T47D (cell line): Measurements from ENCODE around the gene SUFU.

ENCODE experiments used
- DNase-seq, 2 experiments: peaks; one replicate each; pipeline versions ENCODE4 v3.0.0 to v3.0.0-alpha.2; 2011 to 2012; ENCODE audit warnings: low read depth in 1 of 2, low spot score in 1 of 2
- JUND ChIP-seq: IDR thresholded peaks from 2 replicates; pipeline ENCODE4 v1.6.1; 2012; ENCODE audit warnings: low read depth
- in situ Hi-C: cut with HindIII; loops from 2 replicates; pipeline ENCODE4 v1.10.0; 2016; ENCODE audit warnings: low sequenced_read_pairs, low pct_unique_long_range_greater_than_20kb

The SUFU gene

DNA sequence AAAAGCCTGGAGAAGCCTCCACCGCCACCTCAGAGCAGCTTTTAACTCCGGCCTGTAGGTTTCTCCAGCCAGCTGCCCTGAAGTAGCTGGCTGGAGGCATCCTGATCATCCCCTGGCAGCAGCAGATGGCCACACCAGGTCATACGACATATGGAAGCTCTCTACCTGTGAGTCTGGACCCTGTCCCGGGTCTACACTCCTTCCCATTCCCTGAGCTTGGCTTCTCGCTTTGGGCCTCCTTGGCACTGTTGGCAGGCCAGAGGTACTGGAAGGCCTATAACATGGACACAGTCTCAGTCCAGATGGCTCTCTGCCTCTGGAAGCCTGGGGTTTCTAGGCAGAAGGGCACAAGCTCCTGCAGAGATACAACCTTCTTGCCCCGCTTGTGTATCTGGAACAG, 97.0 kb downstream of the SUFU start:
- TF ChIP-seq JUND = no peak
- DNase-seq = no peak
- in situ Hi-C loops = no loop called here

DNA sequence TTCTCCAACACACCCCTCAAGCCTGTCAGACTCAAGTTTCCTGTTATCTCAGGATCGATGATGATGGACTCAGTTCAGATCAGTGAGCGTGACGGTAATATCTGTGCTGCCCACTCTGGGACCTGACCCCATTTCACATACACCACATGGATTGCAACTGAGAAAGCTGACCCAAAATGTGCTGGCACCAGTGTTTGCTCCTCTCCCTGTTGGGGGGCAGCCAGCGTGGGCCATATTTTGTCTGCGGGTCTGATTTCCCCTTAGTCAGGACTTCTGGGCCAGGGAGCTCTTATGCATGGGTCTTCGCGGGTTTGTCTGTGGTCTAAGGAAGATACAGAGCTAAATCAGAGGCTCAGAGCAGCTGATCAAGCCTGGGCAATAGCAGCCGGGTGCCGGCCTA, 97.9 kb downstream of the SUFU start:
- DNase-seq = no peak
- in situ Hi-C loops = no loop called here
- TF ChIP-seq JUND = no peak

DNA sequence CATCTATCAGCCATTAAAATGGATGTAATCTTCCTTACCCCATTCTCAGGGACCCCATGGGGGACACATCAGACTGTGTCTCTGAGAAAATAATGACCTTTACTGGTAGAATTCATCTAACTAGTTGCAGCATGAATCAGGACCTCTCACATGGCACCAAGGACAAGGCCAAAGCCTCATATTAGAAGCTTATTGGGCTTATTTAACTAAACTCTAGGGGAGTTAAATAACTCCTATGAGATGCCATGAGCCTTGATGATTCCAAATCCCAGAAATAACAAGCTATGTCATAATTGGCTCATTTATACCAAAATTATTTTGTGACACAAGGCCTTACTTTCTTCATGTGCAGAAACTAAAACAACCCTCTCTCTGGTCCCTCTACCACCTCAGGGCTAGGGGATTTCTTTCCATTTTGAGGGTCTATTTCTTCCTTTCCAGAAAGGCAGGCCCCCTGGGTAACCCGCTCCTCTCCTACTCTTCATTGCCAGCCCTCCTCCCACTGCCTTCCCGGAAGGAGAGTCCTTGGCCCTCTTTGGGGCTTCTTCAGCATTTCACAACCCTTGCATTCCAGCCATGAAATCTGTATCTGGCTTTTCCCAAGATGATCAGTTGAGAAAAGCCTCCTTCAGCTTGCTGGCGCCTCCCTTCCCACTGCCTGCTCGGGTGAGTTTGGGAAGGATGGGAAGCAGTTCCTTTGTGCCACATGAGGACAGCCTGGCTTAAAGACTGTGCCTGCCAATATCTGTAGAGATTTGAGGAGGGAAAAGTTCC, 98.7 kb downstream of the SUFU start:
- in situ Hi-C loops = no loop called here
- no peak for TF ChIP-seq JUND
- no peak for DNase-seq

DNA sequence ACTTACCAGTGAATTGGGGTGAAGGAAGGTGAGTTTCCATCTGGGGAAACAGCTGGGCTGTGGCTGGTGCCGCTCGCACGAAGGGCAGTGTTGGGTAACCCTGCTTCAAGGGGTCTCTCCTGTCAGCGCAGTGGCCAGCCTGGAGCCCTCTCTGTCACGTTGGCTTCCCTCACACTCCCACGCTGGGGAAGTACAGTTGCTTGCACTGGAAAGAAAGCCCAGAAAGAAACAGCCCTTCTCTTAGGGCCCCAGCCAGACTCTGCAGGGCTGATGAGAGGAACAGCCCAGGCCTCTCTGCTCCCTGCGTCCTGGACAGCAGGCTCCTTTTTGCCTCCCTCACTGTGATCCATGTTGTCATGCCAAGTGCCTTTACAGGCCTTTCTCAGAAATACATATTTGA, 100.2 kb downstream of the SUFU start:
- TF ChIP-seq JUND = no peak
- in situ Hi-C loops = no loop called here
- DNase-seq = no peak

DNA sequence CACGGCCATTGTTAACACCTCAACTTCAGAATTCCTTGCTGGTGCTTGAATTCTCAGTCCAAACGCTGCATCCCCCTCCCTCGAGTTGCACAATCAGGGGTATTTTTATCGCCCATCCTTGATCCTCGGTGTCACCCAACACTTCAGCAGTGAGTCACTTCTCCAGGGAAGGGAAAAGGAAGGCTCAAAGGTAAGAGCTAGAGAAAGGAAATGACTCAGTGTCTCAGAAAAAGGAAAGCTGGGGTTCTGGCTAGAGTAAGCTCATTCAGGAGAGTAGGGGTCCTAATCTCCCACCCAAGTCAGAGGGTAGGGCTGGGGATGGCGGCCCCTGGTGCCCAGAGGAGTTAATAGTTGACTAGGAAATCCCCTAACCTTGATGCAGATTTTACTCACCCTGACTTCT, 100.7 kb downstream of the SUFU start:
- no peak for DNase-seq
- in situ Hi-C loops = no loop called here
- TF ChIP-seq JUND = no peak

DNA sequence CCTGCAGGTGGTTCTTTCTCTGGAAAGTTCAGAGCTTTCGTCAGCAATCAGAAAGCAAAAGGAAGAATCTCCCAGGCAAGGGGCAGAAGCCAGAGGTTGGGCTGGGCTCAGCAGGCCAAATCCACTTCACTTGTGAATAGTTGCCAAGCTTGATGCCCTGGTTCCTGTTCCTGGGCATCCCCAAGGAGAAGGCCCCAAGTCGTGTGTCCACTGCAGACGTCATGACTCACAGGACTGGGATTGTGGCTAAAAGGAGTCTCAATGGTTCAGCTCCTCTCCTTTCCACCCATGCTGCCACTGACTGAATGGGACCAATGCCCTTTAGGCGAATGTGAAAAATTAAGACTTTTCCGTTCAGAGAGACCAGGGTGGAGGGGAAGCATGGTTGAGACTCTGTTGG, 101.9 kb downstream of the SUFU start:
- in situ Hi-C loops = no loop called here

DNA sequence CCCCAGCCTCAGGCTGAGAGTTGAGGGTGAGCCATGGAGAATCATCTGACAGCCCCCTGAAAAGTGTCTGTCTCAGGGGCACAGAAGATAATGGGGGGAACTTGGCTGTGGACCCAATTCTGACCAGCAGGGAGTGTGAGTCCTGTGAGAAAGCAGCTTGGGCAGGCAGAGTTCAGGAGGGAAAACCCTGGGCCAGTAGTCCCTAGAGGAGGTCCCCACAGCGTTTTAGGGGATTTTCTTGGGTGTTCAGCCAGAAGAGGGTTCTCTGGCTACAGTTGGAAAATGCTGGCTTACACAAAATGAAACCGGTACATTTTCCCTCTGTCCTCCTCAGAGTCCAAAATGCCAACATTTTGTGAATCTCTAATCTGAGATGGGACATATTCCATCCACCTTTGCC, 104.7 kb downstream of the SUFU start:
- no peak for TF ChIP-seq JUND
- in situ Hi-C loops = no loop called here
- DNase-seq = no peak

More for the DNA sequence above, 101.9 kb downstream of the SUFU start:
- no peak for DNase-seq
- TF ChIP-seq JUND = no peak

DNA sequence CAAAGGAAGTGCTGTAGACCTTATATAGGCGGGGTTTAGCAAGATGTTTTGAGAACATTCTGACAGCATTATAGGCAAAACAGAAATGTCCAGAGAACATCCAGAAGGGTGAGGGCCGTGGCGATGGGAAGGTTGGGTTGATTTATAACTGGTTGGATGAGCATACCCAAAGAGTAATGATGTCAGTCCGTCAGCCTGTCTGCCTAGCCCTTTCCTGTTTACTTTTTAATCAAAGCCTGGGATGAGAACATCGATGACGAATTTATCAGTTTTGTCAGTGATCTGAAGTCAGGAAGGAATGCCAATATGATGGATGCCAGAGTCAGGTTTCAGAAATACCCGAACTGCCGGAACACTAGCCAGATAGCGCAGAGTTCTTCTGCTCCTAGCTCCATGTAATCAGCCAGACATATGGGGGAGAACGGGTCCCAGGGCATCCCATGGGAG, 106.7 kb downstream of the SUFU start:
- DNase-seq = no peak
- in situ Hi-C loops = no loop called here
- no peak for TF ChIP-seq JUND

DNA sequence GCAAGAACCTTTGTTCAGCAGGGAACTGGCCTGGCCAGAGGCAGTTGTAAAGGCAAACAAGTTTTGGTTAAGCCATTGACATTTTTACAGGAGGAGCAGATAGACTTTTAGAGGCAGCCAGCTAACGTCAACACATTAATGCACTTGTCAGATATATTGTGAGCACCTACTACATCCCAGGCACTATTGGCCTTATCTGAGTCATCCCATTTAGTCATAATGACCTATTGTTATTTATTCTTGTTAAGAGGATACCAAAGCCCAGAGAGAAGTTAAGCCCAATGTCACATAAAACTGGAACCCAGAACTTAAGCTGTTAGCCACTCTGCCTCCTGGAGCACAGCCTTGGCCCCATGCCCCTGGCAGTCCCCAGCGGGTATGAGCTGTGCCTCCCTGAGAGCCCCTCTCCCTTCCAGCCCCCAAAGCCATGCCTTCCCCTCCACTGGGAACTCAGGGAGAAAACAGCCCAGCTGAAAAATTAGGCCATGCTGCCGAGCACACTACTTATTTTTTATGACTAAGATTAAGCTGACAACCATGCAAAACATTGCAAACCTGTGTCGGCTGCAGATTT, 107.8 kb downstream of the SUFU start:
- no peak for TF ChIP-seq JUND
- in situ Hi-C loops = no loop called here
- DNase-seq = no peak

DNA sequence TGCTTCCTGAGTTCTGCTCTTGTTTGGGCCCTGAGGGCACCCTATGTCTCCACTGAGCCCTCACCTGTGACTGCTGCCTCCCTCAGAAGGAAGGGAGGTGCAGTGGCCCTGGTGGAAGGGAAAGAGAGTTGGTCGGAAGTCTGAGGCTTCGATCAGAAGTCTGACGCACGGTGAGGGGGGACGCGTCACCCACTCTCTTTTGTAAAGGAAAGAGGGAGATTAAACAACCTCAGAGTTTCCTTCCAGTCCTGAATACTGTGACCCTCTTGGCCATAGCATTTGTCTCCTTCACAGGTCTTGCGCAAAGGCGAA, 109.1 kb downstream of the SUFU start:
- TF ChIP-seq JUND = no peak
- in situ Hi-C loops = no loop called here
- DNase-seq = no peak

DNA sequence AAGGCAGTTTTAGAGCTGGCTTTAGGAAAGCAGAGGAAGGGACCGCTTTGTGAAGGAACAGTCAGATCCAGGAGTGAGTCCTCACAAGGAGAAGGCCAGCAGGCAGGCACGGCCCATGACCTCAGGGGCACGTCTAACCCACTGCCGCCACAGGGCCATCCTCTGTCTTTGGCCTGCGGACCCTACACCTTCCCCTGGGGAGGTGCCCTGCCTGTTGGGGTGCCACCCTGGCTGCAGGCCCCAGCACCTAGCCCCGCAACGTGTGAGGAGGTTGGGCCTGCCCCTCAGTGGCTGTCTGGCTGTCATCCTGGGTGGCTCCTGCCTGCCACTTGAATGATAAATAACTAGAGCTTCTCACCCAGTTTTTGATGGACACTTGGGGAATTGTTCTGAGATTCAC, 109.5 kb downstream of the SUFU start:
- TF ChIP-seq JUND = no peak
- no peak for DNase-seq
- in situ Hi-C loops = no loop called here

DNA sequence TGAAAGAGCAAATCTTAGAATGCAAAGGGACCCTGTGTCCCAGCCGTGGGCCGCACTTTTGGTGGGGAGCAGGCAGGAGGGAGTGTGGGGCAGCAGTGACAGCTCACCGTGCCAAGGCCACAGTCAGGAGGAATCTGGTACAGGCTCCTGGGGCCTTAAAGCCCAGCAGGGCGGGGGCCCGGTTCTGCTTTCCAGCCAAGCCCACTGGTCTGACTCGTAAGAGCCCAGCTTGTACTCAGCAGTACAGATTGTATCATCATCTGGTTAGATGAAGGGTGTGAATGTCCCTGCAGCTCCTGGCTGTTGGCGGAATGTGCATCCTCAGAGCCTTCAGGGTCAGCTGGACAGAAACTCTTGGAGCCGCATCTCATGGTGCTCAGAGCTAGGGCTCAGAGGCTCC, 110.0 kb downstream of the SUFU start:
- in situ Hi-C loops = no loop called here
- DNase-seq = no peak
- no peak for TF ChIP-seq JUND

DNA sequence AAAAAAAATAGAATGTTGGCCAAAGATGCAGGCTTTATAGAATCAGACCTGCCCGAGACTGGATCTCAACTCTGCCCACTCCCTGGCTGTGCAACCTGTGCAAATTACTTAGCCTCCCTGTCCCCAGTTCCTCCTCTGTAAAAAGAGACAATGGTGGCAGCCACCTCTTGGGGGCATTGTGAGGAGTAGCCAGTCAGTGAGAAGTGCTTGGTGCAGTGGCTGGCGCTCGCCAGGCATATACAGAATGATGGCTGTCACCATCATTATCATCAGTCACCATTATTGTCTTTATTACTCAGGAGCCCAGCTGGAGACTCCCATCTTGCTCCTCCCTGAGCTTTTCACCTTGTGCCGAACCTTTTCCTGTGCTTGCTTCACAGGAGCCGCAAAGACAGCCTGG, 111.1 kb downstream of the SUFU start:
- no peak for DNase-seq
- in situ Hi-C loops = no loop called here
- no peak for TF ChIP-seq JUND

DNA sequence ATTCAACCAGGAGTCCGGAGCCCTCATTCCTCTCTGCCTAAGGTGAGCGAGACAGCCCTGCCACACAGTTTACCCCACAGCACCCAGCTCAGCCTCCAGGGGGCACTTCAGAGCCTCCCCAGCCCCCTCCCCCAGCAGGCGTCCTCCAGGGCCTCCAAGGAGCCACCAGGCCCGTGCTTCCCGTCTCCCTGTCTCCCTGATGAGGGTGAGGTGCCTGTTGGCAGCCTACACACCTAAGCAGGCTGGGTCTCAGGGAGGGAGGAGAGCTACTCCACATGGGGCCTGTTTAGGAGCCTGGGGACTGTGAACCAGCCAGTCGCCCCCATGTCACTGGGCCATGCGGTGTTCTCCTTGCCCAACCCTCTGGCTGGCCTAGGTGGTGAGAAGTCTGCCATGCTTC, 111.6 kb downstream of the SUFU start:
- DNase-seq = peak in 1 of 2 experiments; percentile 47
- no peak for TF ChIP-seq JUND
- in situ Hi-C loops = no loop called here
